Bronchial epithelial cell (primary cell): ENCODE measurements around the gene GOLGA5. TPM values are rescaled to one million over a fixed set of nuclear protein-coding genes. Genes with fewer than 3 reads are reported as not detected.

Source experiments
- DNase-seq: peaks from one replicate; pipeline ENCODE4 v3.0.0-alpha.2; 2010; ENCODE audit warnings: low read depth
- FAIRE-seq: peaks from 2 replicates; lab custom pipeline; 2011; peaks lifted over from hg19 to GRCh38; lab: Jason Lieb, UNC
- H3K27me3 ChIP-seq: 2 replicates; pipeline ENCODE4 v1.5.1; 2011; ENCODE audit warnings: low read length; ENCODE audit not compliant: control insufficient read depth, insufficient read depth
- H3K36me3 ChIP-seq: 2 replicates; pipeline ENCODE4 v1.5.1; 2011; ENCODE audit warnings: low read length; ENCODE audit not compliant: control insufficient read depth, insufficient read depth
- H3K4me3 ChIP-seq: 2 replicates; pipeline ENCODE4 v1.5.1; 2011; ENCODE audit warnings: mild to moderate bottlenecking, low read depth, low read length, control low read depth
- CTCF ChIP-seq: IDR thresholded peaks from 2 replicates; pipeline ENCODE4 v1.5.1; 2011; ENCODE audit warnings: mild to moderate bottlenecking, moderate library complexity, low read length, control low read depth, inconsistent platforms; ENCODE audit not compliant: insufficient read depth, severe bottlenecking
- total RNA-seq: library from RNA; depleted of rRNA; stranded (reverse); fragments of >200 nt; gene quantifications from 2 replicates; pipeline ENCODE4 v1.2.1, GENCODE V29; 2014

The GOLGA5 gene
- total RNA-seq, 1 donor from 2014 or later, result 41.9 TPM

GRCh38 chr14:92830902-92831301 lies 36.8 kb downstream of the GOLGA5 start:
- Histone ChIP-seq H3K4me3 (no peak overlapping the region), H3K36me3 (peaks cover 15% of the 10 kb centered on the region), H3K27me3 (no peaks in the 10 kb centered on the region)
- DNase-seq, result no peak
- FAIRE-seq, result no peak
- no peak for TF ChIP-seq CTCF

- Histone ChIP-seq H3K27me3 (no peaks in the 10 kb centered on the region), H3K36me3 (peaks cover 15% of the 10 kb centered on the region), H3K4me3 (no peak overlapping the region)
- no peak for DNase-seq
- no peak for FAIRE-seq
- TF ChIP-seq CTCF, result no peak
Measured at GRCh38 chr14:92832137-92832700, 38.1 kb downstream of the GOLGA5 start.

- no peak for FAIRE-seq
- peaks cover 6% of the 10 kb centered on the region for H3K36me3 ChIP-seq
- DNase-seq, result no peak
- H3K27me3 ChIP-seq, result no peaks in the 10 kb centered on the region
- H3K4me3 ChIP-seq, result no peak overlapping the region
- no peak for TF ChIP-seq CTCF
Measured at GRCh38 chr14:92841930-92842329, 47.8 kb downstream of the GOLGA5 start.

GRCh38 chr14:92844204-92844603 lies 50.1 kb downstream of the GOLGA5 start:
- DNase-seq (peak; percentile 33), FAIRE-seq (peak; percentile 47)
- H3K27me3 ChIP-seq, result no peaks in the 10 kb centered on the region
- TF ChIP-seq CTCF, result no peak
- H3K4me3 ChIP-seq, result no peak overlapping the region
- H3K36me3 ChIP-seq, result peaks cover under 1% of the 10 kb centered on the region

GRCh38 chr14:92846162-92846897 lies 52.2 kb downstream of the GOLGA5 start:
- Histone ChIP-seq H3K4me3 (no peak overlapping the region), H3K36me3 (no peaks in the 10 kb centered on the region), H3K27me3 (no peaks in the 10 kb centered on the region)
- FAIRE-seq (no peak), DNase-seq (peak; percentile 95)
- no peak for TF ChIP-seq CTCF
